Small intestine (tissue), 7 donors: Measurements from ENCODE around the gene IL17REL. TPM values are rescaled to one million over a fixed set of nuclear protein-coding genes. Genes with fewer than 3 reads are reported as not detected.

Source experiments
- DNase-seq, 2 donors: peaks; one replicate each; pipeline versions ENCODE4 v3.0.0 to v3.0.0-alpha.2; 2013
- FAIRE-seq: peaks from 2 replicates; lab custom pipeline; 2012; peaks lifted over from hg19 to GRCh38; lab: Jason Lieb, UNC
- H3K27ac ChIP-seq, 3 donors: one replicate each; pipeline ENCODE4 v1.5.1; 2013; ENCODE audit warnings: low read length in 2 of 3, mild to moderate bottlenecking in 2 of 3, control low read depth in 1 of 3, inconsistent platforms in 1 of 3, low read depth in 1 of 3, moderate library complexity in 1 of 3
- H3K27me3 ChIP-seq, 3 donors: one replicate each; pipeline ENCODE4 v1.6.1; 2013; ENCODE audit warnings: low read length in 3 of 3, inconsistent platforms in 1 of 3; ENCODE audit not compliant: control insufficient read depth in 3 of 3, insufficient read depth in 3 of 3
- H3K36me3 ChIP-seq, 3 donors: one replicate each; pipeline ENCODE4 v1.6.1; 2013; ENCODE audit warnings: low read length in 3 of 3, inconsistent platforms in 1 of 3, low read depth in 1 of 3, mild to moderate bottlenecking in 1 of 3, moderate library complexity in 1 of 3; ENCODE audit not compliant: control insufficient read depth in 3 of 3, insufficient read depth in 2 of 3
- H3K4me1 ChIP-seq, 3 donors: one replicate each; pipeline ENCODE4 v1.6.1; 2013; ENCODE audit warnings: low read length in 2 of 3, inconsistent platforms in 1 of 3, low read depth in 1 of 3, mild to moderate bottlenecking in 1 of 3, moderate library complexity in 1 of 3; ENCODE audit not compliant: control insufficient read depth in 3 of 3, insufficient read depth in 2 of 3
- H3K4me3 ChIP-seq, 3 donors: one replicate each; pipeline ENCODE4 v1.5.1; 2013; ENCODE audit warnings: low read length in 3 of 3, control low read depth in 1 of 3, inconsistent platforms in 1 of 3, low read depth in 1 of 3, mild to moderate bottlenecking in 1 of 3, moderate library complexity in 1 of 3
- H3K9me3 ChIP-seq, 2 donors: one replicate each; pipeline ENCODE4 v1.6.1; 2013; ENCODE audit warnings: low read depth in 1 of 2, low read length in 1 of 2; ENCODE audit not compliant: control insufficient read depth in 2 of 2, insufficient read depth in 1 of 2
- WGBS, 3 donors: extraction: QIAGEN DNeasy Blood & Tissue Kit; methylation state at CpG; one replicate each; pipeline ENCODE4 v1.1.7; 2013; 5-methylcytosine and 5-hydroxymethylcytosine counted together
- polyA plus RNA-seq, 4 donors: library from polyadenylated mRNA; stranded (reverse) in 3 of 4; unstranded in 1 of 4; fragments of 200-250 nt in 3 of 4; fragments of 120-200 nt in 1 of 4; gene quantifications; one replicate each; pipeline versions ENCODE4 v1.2.1 to v1.2.3, GENCODE V29; 2013
- donor health status: healthy with polysubstance abuse.
- donor health status: control.
- donor health status: control.
- donor health status: Bipolar disorder and iron deficiency.
- donor health status: healthy.

Gene IL17REL
- polyA plus RNA-seq, 4 donors: 0.27 to 0.65 (median 0.49) TPM; not detected in 1

DNA sequence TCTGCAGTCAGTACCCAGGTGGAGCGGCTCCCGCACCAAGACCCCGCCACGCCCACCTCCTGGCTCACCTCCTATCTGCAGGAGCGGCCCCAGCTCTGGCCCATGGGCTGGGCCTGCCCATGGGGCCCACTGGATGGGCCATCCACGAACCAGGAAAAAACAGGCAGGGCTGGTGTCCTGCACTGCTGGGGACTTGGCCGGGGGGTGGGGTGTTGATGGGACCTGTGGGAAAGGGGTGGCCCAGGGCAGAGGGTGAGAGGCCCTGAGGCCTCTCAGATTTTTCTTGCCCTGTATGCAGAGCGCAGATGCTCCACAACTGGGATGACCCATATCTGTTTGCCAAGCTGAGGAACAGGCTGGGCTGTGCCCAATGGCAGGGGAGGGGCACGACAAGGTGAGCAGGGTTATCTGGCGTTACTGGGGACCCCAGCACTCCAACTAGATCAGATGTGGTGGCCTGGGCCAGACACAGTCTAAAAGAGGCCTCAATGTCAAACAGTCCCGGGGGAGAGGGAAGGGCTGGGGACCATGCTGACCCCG, 54.7 kb downstream of the IL17REL start:
- FAIRE-seq: no peak
- Histone ChIP-seq H3K27ac (peak overlapping the region in 1 of 3 donors; percentile 89), H3K36me3 (peaks cover under 1 to 13% (median under 1%) of the 10 kb centered on the region in 3 donors)

DNA sequence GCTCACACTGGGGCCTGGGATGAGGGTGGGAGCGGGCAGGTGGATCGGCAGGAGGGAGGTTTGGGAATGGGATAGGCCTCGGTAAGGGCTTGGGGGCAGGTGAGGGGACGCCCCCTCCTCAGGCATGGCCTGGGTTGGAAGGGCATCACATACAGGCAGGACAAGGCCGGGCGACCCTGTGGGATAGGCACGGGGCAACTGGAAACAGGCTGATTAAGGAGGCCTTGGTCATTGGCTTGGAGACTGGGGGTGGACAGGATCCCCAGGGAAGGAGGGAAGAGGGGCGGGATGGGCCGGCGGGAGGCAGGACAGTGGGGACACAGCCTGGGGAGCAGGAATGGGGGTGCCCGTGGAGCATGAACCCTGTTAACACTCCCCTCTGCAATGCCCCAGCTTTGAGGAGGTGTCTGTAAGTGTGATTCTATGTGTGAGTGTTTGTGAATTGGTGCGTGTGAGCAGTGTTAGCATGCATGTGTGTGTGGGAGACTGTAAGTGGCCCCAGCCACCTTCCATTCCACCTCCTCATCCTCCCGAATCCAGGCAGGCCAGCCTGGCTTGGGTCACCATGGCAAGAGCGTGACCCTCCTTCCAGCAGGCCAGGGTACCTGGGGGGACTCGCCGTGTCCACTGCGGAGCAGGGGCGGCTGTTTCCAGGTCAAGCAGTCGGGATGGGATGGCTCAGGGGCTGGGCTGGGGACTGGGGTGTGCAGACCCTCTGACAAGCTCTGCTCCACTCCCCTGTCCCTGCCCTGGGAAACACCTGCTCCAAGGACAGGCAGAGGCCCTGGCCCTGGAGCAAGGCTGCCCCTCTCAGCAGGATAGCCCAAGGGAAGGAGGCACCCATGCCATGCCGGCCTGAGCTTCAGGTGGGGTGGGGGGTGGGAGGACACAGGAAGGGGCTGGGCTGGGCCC, 55.4 kb downstream of the IL17REL start:
- DNase-seq: no peak
- no peaks in the 10 kb centered on the region for H3K9me3 ChIP-seq
- peaks cover 0 to 57% (median 0%) of the 10 kb centered on the region in 3 donors for H3K4me1 ChIP-seq
- peak overlapping the region in 1 of 3 donors; percentile 89 for H3K27ac ChIP-seq
- H3K4me3 ChIP-seq: no peak overlapping the region
- peaks cover 0 to 6% (median 0%) of the 10 kb centered on the region in 3 donors for H3K36me3 ChIP-seq
- no peak for FAIRE-seq
- 87 to 90% (median 89%) methylated on average over 18 to 20 of the region's 20 CpGs for whole genome bisulfite sequencing, 3 donors
- H3K27me3 ChIP-seq: no peaks in the 10 kb centered on the region

More for the DNA sequence above, 54.7 kb downstream of the IL17REL start:
- Histone ChIP-seq H3K4me1 (peaks cover 0 to 53% (median 0%) of the 10 kb centered on the region in 3 donors), H3K9me3 (no peaks in the 10 kb centered on the region), H3K27me3 (no peaks in the 10 kb centered on the region), H3K4me3 (no peak overlapping the region)
- DNase-seq: peak in 1 of 2 donors; percentile 77
- WGBS, 3 donors: 33 to 67% (median 41%) methylated on average over 10 to 12 of the region's 12 CpGs

DNA sequence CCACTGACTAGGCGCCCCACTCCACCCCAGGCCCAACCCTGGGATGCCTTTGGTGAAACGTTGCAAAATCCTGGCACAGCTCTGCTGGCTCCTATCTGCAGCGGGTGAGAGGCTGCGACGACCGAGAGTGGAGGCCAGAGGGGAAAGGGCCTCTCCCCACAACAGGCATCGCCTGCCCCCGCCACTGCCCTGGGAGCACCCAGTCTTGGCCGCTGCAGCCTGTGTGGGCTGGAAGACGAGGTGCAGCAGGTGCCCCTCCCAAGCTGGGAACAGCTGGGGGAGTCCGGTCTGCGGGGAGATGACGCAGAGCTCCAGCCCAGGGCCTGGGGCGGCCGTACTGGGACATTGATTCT, 56.2 kb downstream of the IL17REL start:
- Histone ChIP-seq H3K36me3 (peaks cover 0 to under 1% (median 0%) of the 10 kb centered on the region in 3 donors), H3K9me3 (no peaks in the 10 kb centered on the region), H3K27ac (no peak overlapping the region), H3K27me3 (no peaks in the 10 kb centered on the region), H3K4me1 (peaks cover 0 to 64% (median 2%) of the 10 kb centered on the region in 3 donors), H3K4me3 (no peak overlapping the region)
- FAIRE-seq: no peak
- 78 to 84% (median 79%) methylated on average over 15 of the region's 15 CpGs for WGBS, 3 donors
- DNase-seq: no peak

DNA sequence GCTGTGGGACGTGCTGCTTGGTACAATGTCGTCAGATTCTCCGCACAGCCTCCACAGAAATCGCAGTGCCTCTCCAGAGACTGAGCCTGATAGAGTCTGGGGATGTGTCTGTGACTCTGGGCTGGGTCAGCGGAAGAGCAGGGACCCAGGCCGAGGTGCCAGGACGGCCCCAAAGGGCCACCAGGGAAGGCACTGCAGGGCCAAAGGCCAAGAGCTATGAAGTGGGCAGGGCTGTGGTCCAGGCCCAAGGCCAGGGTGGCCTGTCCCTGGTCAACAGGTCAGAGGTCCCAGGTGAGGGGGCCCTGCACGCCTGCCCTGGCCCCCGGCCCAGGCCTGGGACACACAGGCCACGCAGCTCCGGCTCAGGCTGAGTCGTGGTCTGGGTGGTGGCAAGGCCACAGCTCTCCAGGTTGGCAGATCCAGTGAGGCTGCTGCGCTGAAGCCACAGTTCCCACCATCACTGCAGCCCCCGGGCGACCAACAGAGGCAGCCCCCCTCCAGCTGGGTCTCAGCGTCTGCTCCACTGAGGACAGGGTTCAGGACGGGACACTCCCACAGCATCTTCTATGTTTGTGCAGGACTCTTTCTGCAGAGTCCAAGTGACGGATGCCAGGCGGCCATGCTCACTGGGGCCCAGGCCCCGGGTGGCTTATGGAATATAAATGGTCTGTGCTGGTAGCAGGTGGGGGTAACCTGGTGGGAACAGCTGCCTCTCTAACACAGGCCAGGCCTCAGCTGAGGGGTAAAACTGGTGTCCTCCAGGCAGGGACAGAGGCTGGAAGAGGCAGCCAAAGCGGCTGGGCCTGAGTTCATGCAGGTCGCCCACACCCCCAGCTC, 56.8 kb downstream of the IL17REL start:
- 92 to 94% (median 93%) methylated on average over 22 of the region's 22 CpGs for WGBS, 3 donors
- FAIRE-seq: no peak

DNA sequence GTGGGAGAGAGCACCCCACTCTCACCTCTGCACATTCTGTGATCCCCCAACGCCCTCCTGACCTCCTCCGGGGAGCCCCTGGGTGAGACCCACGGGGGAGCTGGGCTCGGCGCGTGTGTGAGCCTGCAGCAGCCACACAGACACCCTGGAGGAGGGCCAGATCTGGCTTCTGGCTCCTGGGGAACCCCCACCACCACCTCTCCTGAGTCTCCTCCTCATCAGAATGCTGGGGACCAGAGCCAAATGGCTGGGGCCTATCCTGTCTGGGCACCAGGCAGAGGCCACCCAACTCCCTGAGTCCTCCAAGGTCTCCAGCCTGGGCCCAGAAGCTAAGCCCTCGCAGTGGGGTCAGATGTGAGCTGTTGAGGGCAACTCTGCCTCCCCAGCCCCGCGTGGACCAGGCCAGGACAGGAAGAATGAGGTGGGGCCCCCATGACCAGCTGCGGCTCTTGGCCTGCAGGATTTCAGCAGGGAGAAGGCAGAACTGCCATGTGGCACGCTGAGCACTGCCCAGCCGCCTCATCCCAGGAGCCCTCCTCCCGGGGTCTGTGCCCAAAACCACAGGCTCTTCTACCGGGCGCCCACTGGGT, 57.5 kb downstream of the IL17REL start:
- H3K36me3 ChIP-seq: no peaks in the 10 kb centered on the region
- no peaks in the 10 kb centered on the region for H3K27me3 ChIP-seq
- H3K4me3 ChIP-seq: no peak overlapping the region
- H3K27ac ChIP-seq: no peak overlapping the region
- FAIRE-seq (no peak), DNase-seq (no peak)
- peaks cover 0 to 75% (median 3%) of the 10 kb centered on the region in 3 donors for H3K4me1 ChIP-seq
- H3K9me3 ChIP-seq: no peaks in the 10 kb centered on the region
- 80 to 87% (median 84%) methylated on average over 15 of the region's 15 CpGs for WGBS, 3 donors

More for the DNA sequence above, 56.8 kb downstream of the IL17REL start:
- no peaks in the 10 kb centered on the region for H3K9me3 ChIP-seq
- H3K4me1 ChIP-seq: peaks cover 0 to 70% (median 3%) of the 10 kb centered on the region in 3 donors
- H3K36me3 ChIP-seq: no peaks in the 10 kb centered on the region
- no peak for DNase-seq
- H3K27me3 ChIP-seq: no peaks in the 10 kb centered on the region
- H3K27ac ChIP-seq: no peak overlapping the region
- no peak overlapping the region for H3K4me3 ChIP-seq

DNA sequence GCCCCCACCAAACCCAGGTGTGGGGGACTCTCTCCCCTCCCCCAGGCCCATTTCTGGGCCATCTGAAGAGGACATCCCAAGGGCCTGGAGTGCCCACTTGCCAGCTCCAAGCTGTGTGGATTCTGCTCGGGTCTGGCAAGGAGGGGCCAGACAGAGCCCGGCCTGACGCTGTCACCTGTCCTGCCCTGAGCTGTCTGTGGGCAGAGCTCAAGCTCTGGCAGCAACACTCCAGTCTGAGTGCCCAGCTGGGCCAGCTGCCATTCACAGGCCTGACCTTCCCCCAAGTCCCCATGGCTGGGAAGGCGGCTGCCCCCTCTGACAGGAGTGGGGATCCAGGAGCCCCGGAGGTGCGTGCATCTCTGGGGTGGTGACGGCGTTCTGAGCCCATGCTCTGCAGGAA, 58.2 kb downstream of the IL17REL start:
- DNase-seq: no peak
- Histone ChIP-seq H3K27me3 (no peaks in the 10 kb centered on the region), H3K4me3 (no peak overlapping the region), H3K36me3 (no peaks in the 10 kb centered on the region), H3K27ac (no peak overlapping the region), H3K4me1 (peaks cover 3 to 77% (median 4%) of the 10 kb centered on the region in 3 donors), H3K9me3 (no peaks in the 10 kb centered on the region)
- 78 to 85% (median 80%) methylated on average over 8 of the region's 8 CpGs for WGBS, 3 donors
- FAIRE-seq: no peak

DNA sequence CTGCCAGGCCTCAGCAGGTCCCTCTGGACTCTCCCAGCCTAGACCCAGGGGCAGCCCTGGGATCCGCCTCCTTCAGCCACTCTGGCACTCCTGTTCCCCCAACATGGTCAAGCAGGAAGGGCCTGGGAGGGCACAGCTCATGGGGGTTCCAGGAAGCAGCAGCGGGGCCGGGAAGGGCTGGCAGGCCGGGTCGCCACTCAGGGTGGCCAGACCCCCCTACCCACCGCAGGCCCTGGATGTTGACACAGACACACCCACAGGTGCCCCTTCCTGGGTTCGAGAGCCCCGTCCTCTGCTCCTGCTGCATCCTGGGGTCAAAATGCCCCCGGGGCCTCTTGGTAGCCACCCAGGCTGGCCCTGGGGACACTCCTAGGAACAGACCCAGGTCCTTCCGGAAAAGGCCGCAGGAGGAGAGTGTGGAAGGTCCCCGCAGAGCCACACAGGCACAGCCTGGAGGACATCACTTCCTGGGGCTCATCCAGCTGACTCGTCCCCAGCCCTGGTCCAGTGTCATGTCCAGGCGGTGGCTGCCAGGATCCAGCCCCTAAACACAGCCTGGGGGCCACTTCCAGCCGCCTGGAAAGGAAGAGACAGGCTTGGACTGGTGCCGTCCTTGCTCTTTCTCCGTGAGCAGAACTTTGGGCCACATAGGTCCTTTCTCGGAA, 58.8 kb downstream of the IL17REL start:
- H3K4me3 ChIP-seq: no peak overlapping the region
- no peaks in the 10 kb centered on the region for H3K36me3 ChIP-seq
- H3K27me3 ChIP-seq: no peaks in the 10 kb centered on the region
- no peak overlapping the region for H3K27ac ChIP-seq
- 79 to 87% (median 86%) methylated on average over 18 of the region's 18 CpGs for WGBS, 3 donors
- no peaks in the 10 kb centered on the region for H3K9me3 ChIP-seq
- H3K4me1 ChIP-seq: peaks cover 3 to 77% (median 4%) of the 10 kb centered on the region in 3 donors
- no peak for FAIRE-seq
- DNase-seq: no peak
